Measurements from ENCODE around the gene TBX1. TPM values are rescaled to one million over a fixed set of nuclear protein-coding genes. Genes with fewer than 3 reads are reported as not detected.

TBX1 gene
- total RNA-seq, 1 experiment from 2014 or later, result 2.6 TPM

DNA sequence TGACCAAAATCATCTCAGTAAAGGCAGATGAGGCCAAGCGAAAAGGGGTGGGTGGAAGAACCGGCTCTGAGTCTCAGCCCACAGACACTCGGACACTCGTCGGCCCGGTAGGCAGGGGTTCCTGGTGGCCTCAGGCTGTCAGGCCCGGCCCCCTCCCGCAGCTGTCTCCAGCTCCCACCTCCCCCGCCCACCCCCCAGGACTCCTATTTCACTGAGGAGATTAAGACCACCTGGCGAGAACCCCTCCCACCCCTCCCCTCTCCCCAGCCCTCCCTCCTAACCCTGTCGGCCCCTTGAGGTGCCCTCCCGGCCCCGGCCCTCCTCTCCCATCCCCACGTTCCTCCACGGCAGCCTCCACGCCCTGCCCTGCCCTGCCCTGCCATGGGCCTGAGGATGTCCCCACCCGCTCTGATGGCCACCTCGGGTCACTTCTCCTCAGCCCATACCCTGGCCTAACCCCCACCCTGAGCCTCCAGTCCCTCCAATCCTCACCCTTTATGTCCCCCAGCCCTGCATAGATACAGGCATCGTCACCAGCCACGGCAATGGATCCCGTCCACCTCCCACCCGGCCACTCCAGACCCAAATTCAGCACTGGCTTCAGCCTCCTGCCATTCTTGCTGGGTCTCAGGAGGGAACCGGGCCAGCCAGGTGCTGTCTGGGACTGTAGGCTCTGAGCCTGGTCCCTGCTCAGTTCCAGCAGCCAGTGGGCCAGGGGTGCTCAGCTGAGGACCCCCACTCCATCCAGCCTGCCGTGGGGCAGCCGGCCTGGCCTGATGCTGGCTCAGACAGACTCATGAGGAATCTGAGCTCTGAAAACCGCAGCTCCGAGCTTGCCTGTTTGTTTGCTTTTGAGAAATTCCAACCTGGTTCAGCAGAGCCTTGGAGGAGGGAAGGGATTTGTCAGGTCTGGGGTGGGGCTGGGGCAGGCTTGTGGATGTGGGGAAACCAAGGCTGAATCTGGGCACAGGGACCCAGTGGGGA, 9.8 kb upstream of the TBX1 start:
- no peak for DNase-seq (ENCODE audit: extremely low read depth, low read depth)

DNA sequence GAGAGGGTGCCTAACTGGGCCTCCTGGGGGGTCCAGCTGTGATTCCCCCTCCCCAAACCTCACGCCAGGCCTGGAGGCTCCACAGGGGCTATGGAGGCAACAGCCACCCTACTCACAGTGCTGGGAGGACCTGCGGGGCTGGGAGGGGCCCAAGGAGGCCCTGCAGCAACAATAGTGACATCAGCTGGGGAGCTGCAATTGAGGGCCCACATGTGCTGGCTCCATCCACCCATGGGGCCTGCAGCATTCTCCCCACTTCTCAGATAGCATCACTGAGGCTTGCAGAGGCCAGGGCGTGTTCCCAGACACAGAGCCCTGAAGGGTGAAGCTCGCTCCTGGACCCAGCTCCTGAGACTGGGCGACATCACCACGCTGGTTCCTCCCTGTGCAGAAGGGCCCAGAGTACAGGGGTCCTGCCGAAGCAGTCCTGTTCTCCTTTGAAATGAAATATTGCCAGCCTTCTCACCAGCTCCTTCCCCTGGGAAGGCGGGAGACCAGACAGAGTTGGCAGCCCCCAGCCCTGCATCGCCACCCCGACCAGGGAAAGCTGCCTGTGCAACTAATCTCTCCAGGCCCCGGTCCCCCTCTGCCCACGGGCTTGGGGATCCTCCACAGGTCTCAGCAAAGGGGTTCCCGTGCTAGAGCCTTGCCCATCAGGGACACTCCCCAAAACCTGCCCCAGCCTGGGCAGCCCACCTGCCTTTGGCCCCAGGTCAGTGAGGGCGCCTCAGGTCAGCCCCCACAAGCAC, 8.9 kb upstream of the TBX1 start:
- no peak for DNase-seq (ENCODE audit: extremely low read depth, low read depth)

DNA sequence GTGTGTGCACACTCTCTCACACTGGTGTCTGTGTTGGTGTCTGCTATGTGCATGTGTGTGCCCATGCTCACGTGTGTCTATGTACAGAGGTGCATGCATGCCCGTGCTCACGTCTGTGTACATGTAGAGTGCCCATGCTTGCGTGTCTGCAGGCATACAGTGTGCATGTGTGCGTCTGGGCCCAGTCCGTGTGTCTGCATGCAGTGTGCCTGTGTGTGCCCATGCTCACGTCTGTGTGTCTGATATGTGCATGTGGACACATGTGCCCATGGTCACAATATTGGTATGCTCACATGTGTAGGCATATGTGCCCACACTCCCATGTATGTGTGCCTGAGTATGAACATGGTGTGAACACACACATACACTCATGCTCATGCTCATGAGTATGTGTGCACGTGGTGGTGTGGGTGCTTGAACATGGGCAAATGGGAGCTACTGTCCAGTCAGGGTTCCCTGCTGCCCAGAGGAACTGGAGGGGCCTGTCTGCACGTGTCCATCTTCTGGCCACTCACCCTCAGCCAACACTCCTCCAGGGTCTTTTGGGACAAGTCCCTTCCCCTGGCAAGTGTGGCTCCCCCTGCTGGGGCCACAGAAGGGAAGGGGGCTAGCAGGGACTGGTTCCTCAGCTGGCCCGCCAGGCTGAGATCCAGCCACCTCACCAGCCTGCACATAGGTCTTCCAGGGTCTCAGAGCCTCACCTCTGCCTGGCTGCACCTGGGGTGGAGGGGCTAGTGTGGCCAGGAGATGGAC, 7.3 kb upstream of the TBX1 start:
- DNase-seq (ENCODE audit: extremely low read depth, low read depth), result no peak

DNA sequence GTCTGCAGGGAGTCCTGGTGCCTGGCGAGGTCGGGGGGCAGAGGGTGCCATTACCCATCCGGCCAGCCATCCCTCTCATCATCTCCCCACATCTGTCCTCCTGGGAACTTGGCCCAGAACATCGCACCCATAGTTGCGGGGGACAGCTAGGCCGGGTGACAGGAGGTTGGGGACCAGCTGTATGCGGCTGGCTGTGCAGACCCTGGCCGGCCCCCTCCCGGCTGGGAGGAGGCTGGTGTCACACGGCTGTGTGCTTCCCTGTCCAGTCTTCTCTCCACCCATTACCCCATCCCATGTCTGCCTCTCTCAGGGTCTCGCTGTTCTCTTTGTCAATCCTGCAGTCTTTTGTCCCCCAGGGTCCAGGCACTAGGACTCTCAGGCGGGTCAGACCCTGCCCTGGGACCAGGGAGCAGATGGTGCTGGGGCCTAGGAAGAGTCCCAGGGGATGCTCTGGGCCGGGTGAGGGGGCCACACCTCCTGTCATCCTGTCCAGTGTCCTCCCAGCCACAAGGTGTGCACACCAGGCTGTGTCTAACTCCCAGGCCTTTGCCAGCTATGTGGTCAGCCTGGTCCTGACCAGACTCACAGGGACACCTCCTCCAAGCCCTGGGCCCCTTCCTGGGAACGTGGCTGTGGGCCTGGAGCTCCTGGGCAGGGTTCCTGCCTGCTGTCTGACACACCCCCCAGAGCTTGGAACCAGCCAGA, 6.4 kb upstream of the TBX1 start:
- no peak for DNase-seq (ENCODE audit: extremely low read depth, low read depth)

DNA sequence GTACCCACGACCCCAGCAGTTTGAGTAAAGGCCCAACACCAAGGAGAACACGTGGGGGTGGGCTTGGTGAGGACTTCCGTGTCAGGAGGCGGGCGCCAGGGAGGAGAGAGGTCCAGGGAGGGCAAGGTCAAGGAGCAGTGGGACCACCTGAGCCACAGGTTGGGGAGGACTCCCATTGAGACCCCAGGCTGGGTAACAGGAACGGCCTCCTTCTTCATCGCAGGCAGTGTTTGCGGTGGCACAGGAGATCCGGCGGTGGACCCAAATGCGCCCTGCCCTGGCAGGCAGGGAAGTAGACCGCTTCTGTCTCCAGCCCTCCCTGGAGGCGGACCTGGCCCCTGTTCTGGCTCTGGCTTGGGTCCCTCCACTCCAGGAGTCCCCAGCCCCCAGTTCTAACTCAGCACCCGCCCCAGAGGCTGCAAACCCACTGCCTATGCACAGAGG, 5.9 kb upstream of the TBX1 start:
- no peak for DNase-seq (ENCODE audit: extremely low read depth, low read depth)

DNA sequence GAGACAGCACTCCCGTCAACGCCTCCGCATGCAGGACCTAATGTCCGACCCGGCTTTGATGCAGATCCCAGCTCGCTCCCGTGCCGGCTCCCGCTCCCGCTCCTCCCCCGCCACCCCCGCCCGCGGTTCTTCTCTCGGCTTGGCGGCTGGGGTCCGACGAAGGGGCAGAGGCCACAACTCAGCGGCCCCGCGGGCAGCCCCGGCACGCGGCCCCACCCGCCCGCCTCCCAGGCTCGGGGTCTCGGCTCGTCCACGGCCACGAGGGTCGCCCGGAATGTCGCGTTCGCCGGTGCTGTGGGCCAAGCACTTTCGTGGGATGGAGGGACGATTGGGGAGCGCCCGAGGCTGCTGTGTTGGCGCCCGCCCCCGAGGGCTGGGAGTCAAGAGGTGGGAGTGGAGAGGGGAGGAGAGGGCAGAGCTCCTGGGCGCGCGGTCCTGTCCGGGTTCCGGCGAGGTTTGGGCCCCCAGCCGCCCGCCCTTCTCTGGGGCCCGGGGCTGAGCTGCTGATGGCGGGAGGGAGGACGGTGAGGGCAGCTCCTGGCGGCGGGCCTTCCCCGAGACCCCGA, 5.3 kb upstream of the TBX1 start:
- no peak for DNase-seq (ENCODE audit: extremely low read depth, low read depth)

DNA sequence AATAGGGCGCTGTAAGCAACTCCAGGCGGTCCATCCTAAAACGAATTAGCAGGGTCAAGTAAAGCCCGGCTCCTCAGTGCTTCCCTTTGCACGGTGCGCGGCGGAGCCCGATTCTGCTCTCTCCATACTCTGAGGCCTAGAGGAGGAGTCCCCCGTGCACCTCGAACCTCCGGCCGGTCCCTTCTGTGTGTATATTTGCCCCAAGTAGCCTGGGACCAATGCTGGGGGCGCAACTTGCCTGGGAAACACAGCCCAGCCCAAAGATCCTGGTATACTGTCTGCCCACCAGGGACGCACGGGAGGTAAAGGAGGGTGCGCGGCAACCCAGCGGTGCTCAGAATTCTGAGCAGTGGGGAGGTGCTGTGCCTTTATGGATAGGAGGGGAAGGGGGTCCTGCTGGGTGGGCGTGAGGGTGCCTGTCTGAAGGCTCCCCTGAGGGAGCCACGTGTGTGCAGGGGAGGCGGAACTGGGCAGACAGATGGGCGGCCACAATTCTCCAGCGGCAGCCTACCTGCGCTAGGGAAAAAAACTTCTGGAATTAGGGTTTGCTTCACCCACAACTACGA, 4.8 kb upstream of the TBX1 start:
- DNase-seq (ENCODE audit: extremely low read depth, low read depth), result no peak

DNA sequence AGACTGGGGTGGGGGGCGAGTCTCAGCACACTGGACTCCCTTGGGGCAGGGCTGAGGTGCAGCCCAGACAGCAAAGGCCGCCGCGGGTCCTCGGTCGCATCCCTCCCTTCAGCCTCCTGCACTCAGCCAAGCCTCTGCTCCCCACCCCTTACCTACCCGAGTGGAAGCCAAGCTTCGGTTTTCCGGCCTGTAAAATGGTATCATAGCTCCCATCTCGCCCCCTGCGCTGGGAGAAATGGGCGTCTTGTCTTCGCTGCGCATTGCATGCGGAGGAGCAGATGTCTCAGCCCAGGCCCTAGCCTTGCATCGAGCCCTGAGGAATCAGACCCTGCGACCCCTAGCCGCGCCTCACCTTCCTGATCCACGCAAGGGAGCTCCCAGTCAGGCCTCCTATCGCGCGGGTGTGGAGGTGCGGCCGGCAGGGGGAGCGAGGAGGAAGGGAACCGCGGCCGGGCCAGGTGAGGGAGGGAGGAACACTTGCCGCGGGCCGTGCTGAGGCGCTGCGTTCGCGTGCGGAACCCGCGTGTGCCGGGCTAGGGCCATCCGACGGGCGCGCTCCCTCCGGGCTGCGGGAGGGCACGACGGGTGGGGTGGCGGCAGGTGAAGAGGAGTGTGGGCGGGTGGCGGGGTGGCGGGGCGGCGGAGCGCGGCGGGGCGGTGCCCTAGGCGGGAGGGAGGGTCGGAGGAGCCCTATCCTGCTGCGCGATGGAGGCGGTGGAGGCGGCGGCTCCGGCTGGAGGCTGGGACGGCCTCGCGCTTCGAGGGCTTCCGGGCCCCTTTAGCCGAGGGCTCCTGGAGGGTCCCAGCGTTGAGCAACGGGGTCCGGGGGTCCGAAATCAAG, 4.1 kb upstream of the TBX1 start:
- DNase-seq (ENCODE audit: extremely low read depth, low read depth), result peak; percentile 36

DNA sequence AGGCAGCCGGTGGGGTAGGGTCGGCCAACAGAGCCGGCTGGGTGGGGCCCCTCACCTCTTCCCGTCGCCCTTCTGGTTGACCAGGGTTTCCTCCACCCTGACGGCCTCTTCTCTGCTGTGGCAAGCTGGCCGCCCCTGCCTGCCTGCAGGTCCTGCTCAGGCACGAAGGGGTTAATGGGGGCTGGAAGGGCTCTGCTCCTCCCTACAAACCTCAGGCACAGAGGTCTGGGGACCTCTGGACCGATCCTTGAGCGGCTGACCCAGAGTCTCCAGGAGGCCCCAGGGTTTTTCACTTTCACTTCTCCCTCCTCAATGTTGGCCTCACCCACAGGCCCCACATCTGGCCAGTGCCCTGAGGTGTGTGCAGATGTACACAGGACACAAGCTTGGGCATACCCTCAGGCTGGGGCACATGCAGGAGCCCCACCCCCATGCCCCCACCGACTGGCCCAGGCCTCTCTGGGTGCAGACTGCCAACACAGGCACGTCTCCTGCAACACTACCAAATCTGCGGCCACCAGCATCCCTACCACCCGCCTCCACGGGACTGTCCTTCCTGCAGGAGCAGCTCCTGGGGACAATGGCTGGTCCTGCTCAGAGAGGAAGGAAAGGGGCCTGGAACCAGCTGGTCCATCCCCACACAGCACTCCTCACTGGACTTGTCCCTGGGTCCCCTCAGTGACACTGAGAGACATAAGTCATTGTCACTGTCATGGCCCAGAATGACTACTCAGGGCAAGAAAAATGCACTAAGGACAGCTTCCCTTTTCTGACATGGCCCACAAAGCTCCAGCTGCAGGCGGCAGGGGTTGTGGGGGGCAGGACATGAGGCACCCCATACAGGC, 3.2 kb upstream of the TBX1 start:
- no peak for DNase-seq (ENCODE audit: extremely low read depth, low read depth)

DNA sequence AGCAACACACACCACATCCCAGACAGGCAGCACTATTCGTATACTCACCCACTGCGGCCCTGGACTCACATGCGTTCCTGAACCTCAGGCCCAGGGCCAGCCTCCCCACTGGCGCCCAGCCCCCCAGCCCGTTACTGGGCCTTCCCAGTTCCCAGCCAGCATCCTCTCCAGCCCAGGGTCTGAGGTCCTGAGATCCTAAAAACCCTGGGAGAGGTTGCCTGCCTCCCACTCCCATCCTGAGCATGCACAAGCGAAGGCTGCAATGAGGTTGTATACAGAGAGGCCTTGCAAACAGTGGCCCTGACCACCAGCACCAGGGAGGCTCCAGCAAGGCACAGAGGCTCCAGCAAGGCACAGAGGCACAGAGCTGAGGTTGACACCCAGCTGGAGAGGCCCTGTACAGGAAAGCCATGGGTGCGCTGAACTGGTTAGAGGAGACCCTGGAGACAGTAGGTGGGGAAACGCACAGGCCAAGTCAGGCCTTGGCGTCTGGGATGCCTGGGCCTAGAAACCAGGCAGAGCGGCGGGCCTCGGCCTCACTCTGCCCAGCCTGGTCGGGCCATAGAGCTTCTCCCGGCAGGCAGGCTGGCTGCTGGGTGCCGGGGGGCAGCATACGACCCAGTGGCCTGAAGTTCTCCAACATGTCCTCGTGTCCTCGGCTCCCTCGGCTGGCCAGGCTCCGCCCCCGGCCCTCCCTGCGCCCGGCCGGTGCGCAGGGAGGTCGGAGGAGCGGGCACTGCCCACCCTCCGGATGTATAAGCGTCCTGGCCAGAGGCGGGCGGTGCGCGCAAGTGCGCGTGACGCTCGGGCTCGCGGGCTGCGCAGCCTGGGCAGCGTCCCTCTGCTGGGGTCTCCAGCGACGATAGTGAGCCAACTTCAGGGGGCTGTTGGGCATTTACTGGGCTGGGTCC, 2.3 kb upstream of the TBX1 start:
- no peak for DNase-seq (ENCODE audit: extremely low read depth, low read depth)

DNA sequence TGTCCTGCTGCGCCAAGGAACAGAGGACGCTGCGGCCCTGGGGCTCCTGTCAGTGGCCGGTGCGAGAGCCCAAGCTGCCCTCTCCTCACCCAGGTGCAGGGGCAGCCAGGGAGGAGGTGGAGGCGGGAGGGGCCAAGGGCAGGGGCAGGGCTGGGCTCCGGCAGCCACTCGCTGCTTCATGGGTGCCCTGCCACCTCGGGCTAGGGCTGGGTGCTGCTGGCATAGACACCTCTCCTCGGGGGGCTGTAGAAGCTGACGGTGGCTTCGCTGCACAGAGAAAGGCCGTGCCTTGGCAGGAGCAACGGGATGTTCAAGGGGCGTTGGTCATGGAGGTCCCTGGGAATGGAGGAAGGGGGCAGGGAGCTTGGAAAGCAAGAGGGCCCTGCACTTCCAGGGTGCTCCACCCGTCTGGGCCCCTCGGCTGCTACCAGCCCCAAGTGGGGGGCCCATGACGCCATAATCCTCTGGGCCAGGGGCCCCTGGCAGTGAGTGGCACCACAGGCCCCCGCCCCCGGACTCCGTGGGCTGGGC, 1.6 kb upstream of the TBX1 start:
- no peak for DNase-seq (ENCODE audit: extremely low read depth, low read depth)

DNA sequence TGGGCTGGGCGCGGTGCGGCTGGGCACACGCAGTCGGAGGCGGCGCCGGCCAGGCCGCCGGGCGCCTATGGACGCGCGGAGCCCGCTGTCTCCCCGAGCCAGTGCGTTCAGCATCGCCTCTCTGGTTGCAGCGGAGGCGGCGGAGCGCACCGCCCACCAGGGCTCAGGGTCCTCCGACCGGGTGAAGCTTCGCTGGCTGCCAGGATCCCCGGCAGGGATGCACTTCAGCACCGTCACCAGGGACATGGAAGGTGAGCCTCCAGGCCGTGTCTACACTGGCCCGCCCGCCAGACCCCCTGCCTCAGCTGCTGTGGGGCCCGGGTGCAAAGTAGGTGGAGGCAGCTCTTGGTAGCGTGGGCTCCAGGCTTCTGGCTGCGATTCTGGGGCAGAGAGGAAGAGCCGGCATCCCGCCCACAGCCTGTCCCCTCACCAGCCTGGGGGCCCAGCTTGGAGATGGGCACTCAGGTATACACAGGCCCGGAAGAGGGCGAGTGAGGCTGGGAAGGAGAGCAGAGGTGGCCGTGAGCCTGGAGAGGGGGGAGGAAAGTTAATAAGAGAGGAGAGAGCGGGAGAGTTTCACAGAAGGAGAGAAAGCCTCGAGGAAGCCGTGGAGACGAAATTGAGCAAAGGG, 1.0 kb upstream of the TBX1 start:
- no peak for DNase-seq (ENCODE audit: extremely low read depth, low read depth)

DNA sequence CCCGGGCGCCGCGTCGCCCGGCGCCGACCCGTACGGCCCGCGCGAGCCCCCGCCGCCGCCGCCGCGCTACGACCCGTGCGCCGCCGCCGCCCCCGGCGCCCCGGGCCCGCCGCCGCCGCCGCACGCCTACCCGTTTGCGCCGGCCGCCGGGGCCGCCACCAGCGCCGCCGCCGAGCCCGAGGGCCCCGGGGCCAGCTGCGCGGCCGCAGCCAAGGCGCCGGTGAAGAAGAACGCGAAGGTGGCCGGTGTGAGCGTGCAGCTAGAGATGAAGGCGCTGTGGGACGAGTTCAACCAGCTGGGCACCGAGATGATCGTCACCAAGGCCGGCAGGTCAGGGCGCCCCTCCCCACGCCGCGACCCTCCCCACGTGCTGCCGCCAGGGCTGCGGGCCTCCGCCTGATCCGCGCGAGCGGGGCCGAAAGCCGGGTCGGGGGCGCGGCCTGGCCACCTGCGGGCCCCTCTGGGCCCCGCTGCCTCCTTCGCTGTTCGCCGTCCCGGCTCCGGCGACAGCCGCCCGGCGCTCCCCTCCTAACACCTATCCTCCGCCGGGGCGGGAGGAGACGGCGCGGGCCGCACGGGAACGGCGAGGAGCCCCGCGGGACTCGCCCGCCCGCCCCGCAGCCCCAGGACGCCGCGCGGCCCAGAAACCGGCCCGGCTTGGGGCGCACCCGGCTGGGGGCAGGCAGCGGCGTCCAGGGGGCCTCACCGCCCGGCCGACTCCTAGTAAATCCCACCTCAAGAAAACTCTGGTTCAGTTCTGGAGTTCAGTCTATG, 560 bp downstream of the TBX1 start:
- no peak for DNase-seq (ENCODE audit: extremely low read depth, low read depth)

DNA sequence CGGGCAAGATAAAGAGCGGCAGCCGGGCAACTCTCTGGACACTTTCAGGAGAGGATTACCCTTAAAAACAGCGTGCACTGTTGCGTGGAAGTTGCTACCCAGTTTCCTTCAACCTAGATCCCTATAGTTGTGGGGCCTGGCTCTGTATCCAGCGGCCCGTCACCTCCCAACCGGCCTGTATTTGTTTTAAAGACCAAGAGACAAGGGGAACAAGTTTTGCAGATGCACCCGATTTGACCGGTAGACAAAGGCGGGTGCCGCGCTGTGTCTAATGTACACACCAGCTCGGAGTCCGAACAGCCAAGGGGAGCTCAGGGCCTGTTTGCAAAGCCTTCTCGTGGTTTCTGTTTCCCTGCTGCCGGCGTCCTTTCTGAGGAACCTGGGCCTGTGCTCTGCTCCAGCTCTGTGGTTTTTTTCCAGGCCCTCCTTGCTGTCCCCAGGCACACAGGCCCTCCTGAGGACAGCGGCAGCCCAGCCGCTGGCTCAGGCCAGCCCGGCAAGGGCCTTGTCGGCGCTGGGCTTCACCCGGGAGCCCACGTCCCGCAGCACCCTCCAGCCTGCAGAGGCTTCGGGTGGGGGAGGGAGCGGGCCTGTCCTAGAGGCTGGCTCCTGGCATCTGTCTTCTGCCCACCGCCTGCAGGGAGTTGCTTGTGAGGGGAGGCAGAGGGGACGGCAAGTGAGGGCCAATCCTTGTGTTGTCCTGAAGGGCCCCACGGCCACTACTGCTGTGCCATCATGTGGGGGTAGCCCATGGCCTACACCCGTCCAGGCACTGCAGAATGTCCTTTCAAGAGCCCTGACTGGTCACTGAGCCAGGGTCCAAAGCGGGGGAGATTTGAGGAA, 1.4 kb downstream of the TBX1 start:
- no peak for DNase-seq (ENCODE audit: extremely low read depth, low read depth)

All from NCI-H460 (cell line).